ENCODE measurements around the gene PPFIBP1. TPM values are rescaled to one million over a fixed set of nuclear protein-coding genes. Genes with fewer than 3 reads are reported as not detected.
A peak's percentile ranks its signal among the peaks of the same experiment; 100 is the strongest.

PPFIBP1 gene
- total RNA-seq, 1 donor from 2014 or later: 102 TPM

DNA sequence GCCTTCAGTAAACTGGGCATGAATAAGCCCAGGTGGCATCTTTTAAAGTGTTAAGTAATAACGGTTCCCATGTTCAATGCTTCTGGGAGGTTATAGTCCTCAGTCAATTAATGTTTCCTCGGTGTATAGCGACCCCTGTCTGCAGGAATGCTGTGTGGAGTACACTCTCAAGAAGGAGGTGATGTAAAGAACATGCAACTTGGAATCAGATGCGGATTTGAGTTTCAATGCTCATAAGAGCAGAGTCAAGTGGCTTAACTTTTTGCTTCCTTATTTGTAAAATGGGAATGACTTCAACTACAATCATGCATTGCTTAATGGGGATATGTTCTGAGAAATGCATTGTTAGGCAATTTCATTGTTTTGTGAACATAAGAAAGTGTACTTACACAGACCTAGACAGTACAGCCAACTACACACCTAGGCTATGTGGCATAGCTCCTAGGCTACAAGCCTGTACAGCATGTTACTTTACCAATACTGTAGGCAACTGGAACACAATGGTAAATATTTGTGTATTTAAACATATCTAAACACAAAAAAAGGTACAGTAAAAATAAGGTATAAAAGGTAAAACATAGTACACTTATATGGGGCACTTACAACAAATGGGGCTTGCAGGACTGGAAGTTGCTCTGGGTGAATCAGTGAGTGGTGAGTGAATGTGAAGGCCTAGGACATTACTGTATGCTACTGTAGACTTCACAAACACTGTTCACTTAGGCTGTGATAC, 179.9 kb downstream of the PPFIBP1 start:
- DNase-seq (ENCODE audit: low spot score in 2 of 2, unreplicated experiment in 2 of 2): peak; percentile 26 to 68
- H3K27me3 Mint-ChIP-seq (ENCODE audit: low read depth): no peaks in the 10 kb centered on the region
- H3K27ac Mint-ChIP-seq: no peak overlapping the region
- no peaks in the 10 kb centered on the region for H3K4me1 Mint-ChIP-seq
- no peaks in the 10 kb centered on the region for H3K36me3 Mint-ChIP-seq
- TF ChIP-seq, protein P1, sequence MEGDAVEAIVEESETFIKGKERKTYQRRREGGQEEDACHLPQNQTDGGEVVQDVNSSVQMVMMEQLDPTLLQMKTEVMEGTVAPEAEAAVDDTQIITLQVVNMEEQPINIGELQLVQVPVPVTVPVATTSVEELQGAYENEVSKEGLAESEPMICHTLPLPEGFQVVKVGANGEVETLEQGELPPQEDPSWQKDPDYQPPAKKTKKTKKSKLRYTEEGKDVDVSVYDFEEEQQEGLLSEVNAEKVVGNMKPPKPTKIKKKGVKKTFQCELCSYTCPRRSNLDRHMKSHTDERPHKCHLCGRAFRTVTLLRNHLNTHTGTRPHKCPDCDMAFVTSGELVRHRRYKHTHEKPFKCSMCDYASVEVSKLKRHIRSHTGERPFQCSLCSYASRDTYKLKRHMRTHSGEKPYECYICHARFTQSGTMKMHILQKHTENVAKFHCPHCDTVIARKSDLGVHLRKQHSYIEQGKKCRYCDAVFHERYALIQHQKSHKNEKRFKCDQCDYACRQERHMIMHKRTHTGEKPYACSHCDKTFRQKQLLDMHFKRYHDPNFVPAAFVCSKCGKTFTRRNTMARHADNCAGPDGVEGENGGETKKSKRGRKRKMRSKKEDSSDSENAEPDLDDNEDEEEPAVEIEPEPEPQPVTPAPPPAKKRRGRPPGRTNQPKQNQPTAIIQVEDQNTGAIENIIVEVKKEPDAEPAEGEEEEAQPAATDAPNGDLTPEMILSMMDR (IDR thresholded peaks at IDR 0.05; ENCODE audit: unreplicated experiment): peak; percentile 81
- no peaks in the 10 kb centered on the region for H3K9me3 Mint-ChIP-seq
- no peak overlapping the region for H3K4me3 Mint-ChIP-seq

DNA sequence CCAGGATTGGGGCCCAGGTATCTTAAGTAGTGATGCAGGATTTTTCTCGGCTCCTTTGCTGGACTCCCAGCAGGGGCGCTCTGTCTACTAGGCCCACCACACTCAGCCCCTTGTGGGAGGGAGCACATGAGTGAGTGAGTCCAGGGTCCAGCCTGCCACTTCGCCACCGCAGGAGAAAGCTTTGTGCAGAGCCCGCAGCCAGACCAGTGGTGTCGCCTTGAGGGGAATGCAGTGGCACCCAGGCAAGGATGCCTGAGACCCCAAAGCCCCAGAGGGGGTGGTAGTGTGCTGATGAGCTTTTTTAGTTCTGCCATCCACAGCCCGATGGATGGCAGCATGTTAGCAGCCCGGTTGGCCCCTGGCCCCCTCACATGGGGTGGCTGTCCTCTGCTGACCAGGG, 181.3 kb downstream of the PPFIBP1 start:
- H3K4me1 Mint-ChIP-seq: peaks cover 3% of the 10 kb centered on the region
- TF ChIP-seq, protein P1 (IDR thresholded peaks at IDR 0.05; ENCODE audit: unreplicated experiment): no peak
- H3K9me3 Mint-ChIP-seq: no peaks in the 10 kb centered on the region
- DNase-seq (ENCODE audit: low spot score in 2 of 2, unreplicated experiment in 2 of 2): no peak
- no peak overlapping the region for H3K27ac Mint-ChIP-seq
- H3K27me3 Mint-ChIP-seq (ENCODE audit: low read depth): no peaks in the 10 kb centered on the region
- no peak overlapping the region for H3K4me3 Mint-ChIP-seq
- no peaks in the 10 kb centered on the region for H3K36me3 Mint-ChIP-seq

DNA sequence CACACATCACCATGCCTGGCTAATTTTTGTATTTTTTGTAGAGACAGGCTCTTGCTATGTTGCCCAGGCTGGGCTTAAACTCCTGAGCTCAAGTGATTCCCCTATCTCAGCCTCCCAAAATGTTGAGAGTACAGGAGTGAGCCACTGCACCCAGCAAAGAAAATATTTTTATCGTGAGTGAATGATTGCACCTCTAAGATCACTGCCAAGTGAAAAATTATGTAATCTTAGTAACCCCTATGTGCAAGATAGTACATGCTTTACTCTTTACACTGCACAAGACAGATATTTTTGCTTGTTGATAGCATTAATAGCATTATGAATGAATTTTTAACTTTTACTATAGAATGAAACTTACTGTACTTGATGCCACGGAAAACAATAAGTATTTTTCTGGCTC, 183.2 kb downstream of the PPFIBP1 start:
- H3K27me3 Mint-ChIP-seq (ENCODE audit: low read depth): no peaks in the 10 kb centered on the region
- DNase-seq (ENCODE audit: low spot score in 2 of 2, unreplicated experiment in 2 of 2): no peak
- TF ChIP-seq, protein P1 (IDR thresholded peaks at IDR 0.05; ENCODE audit: unreplicated experiment): no peak
- no peak overlapping the region for H3K27ac Mint-ChIP-seq
- H3K36me3 Mint-ChIP-seq: peaks cover under 1% of the 10 kb centered on the region
- H3K9me3 Mint-ChIP-seq: no peaks in the 10 kb centered on the region
- H3K4me1 Mint-ChIP-seq: peaks cover 15% of the 10 kb centered on the region
- H3K4me3 Mint-ChIP-seq: no peak overlapping the region

DNA sequence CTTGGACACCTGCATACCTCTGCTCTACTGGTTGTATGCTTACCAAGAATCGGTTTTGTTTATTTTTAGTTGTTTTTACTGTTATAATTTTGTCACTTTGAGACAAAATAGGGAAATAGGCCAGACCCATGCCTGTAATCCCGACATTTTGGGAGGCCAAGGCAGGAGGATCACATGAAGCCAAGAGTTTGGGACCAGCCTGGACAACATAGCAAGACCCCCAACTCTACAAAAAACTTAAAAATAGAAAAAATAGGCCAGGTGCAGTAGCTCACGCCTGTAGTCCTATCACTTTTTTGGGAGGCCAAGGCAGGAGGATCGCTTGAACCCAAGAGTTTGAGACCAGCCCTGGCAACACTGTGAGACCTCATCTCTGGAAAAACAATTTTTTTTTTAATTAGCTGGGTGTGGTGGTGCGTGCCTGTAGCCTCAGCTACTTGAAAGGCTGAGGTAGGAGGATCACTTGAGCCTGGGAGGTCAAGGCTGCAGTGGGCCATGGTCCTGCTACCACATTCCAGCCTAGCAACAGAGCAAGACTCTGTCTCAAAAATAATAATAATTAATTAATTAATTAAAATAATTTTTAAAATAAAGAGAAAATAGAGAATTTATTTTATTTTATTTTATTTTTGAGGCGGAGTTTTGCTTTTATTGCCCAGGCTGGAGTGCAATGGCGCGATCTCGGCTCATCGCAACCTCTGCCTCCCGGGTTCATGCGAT, 185.4 kb downstream of the PPFIBP1 start:
- Mint-ChIP-seq H3K9me3 (no peaks in the 10 kb centered on the region), H3K4me1 (peaks cover 21% of the 10 kb centered on the region), H3K27me3 (ENCODE audit: low read depth) (no peaks in the 10 kb centered on the region), H3K4me3 (no peak overlapping the region), H3K27ac (no peak overlapping the region), H3K36me3 (peaks cover 5% of the 10 kb centered on the region)
- DNase-seq (ENCODE audit: low spot score in 2 of 2, unreplicated experiment in 2 of 2): no peak
- TF ChIP-seq, protein P1 (IDR thresholded peaks at IDR 0.05; ENCODE audit: unreplicated experiment): no peak

DNA sequence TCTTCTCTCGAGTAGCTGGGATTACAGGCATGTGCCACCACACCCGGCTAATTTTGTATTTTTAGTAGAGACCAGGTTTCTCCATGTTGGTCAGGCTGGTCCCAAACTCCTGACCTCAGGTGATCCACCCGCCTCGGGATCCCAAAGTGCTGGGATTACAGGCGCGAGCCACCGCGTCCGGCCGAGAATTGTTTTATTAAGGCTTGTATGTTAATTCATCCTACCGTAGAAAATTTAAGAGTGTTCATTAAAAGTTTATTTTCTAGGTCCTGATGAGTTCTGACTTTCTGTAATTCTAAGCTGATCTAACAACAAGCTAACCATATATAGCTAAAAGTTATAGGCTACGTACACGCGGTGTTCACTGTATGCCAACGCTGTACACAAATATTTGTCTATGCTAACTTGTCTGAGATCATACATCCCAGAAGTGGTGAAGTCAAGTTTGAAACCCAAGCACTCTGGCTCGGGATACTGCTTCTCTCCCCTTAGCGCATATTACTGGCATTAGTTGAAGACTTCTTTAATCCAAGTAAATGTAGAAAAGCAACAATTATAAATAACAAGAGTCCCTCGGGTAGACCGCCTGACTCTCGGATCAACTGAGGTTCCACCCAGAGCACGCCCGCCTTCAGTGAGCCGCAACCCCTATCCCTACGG, 186.1 kb downstream of the PPFIBP1 start:
- DNase-seq (ENCODE audit: low spot score in 2 of 2, unreplicated experiment in 2 of 2): no peak

More for the DNA sequence above, 186.1 kb downstream of the PPFIBP1 start:
- peak overlapping the region; percentile 96 for H3K4me3 Mint-ChIP-seq
- H3K9me3 Mint-ChIP-seq: no peaks in the 10 kb centered on the region
- H3K27ac Mint-ChIP-seq: peak overlapping the region; percentile 95
- TF ChIP-seq, protein P1 (IDR thresholded peaks at IDR 0.05; ENCODE audit: unreplicated experiment): no peak
- H3K36me3 Mint-ChIP-seq: peaks cover 10% of the 10 kb centered on the region
- H3K27me3 Mint-ChIP-seq (ENCODE audit: low read depth): no peaks in the 10 kb centered on the region
- H3K4me1 Mint-ChIP-seq: peaks cover 21% of the 10 kb centered on the region
